ENCODE measurements around the gene GAS6.

DNA sequence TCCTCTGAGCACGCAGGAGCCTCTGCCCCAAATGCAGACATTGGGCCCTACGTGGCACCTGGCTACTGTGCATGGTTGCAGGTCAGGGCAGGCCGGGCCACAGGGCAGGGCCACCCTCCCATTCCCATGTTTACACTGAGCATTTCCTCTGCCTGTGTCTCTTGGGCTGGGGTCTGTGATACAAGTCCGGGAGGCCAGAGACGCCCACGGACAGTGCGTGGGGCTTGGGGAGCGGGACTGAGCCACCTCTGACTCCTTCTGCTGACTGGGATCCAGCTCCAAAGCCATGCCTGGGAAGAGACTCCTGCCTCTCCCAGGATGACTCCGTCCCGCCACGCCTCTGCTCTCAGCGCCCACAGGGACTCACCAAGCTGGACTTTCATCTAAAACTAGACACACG is 18.8 kb downstream of the GAS6 start:
- TF ChIP-seq PATZ1 (CRISPR knock-in tag; IDR thresholded peaks at IDR 0.05; ENCODE audit: borderline replicate concordance) (no peak), RARB (CRISPR knock-in tag; IDR thresholded peaks at IDR 0.05) (no peak), ZFP3 (CRISPR knock-in tag; IDR thresholded peaks at IDR 0.05) (no peak), BACH2 (CRISPR knock-in tag; IDR thresholded peaks at IDR 0.05; ENCODE audit: borderline replicate concordance) (no peak), SNAI2 (CRISPR knock-in tag; IDR thresholded peaks at IDR 0.05) (no peak), ARNTL (CRISPR knock-in tag; IDR thresholded peaks at IDR 0.05; ENCODE audit: borderline replicate concordance, low read depth) (no peak), CREB5 (CRISPR knock-in tag; IDR thresholded peaks at IDR 0.05; ENCODE audit: low read depth) (no peak), ZNF8 (CRISPR knock-in tag; IDR thresholded peaks at IDR 0.05) (no peak), PPARA (CRISPR knock-in tag; IDR thresholded peaks at IDR 0.05; ENCODE audit: borderline replicate concordance) (no peak), ZC3H10 (CRISPR knock-in tag; IDR thresholded peaks at IDR 0.05) (no peak), OSR1 (CRISPR knock-in tag; IDR thresholded peaks at IDR 0.05) (no peak), ESRRG (CRISPR knock-in tag; IDR thresholded peaks at IDR 0.05) (no peak)
- TF ChIP-seq, protein P1, sequence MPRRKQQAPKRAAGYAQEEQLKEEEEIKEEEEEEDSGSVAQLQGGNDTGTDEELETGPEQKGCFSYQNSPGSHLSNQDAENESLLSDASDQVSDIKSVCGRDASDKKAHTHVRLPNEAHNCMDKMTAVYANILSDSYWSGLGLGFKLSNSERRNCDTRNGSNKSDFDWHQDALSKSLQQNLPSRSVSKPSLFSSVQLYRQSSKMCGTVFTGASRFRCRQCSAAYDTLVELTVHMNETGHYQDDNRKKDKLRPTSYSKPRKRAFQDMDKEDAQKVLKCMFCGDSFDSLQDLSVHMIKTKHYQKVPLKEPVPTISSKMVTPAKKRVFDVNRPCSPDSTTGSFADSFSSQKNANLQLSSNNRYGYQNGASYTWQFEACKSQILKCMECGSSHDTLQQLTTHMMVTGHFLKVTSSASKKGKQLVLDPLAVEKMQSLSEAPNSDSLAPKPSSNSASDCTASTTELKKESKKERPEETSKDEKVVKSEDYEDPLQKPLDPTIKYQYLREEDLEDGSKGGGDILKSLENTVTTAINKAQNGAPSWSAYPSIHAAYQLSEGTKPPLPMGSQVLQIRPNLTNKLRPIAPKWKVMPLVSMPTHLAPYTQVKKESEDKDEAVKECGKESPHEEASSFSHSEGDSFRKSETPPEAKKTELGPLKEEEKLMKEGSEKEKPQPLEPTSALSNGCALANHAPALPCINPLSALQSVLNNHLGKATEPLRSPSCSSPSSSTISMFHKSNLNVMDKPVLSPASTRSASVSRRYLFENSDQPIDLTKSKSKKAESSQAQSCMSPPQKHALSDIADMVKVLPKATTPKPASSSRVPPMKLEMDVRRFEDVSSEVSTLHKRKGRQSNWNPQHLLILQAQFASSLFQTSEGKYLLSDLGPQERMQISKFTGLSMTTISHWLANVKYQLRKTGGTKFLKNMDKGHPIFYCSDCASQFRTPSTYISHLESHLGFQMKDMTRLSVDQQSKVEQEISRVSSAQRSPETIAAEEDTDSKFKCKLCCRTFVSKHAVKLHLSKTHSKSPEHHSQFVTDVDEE (CRISPR knock-in tag; IDR thresholded peaks at IDR 0.05) = no peak

Measured in SK-N-SH treated with all-trans-retinoic acid at 6 μM for 48 hours (cell line).